Fibroblast of pulmonary artery (primary cell): ENCODE measurements around the gene OPN1SW.

Experiments used
- DNase-seq: peaks from one replicate; pipeline ENCODE4 v3.0.0-alpha.2; 2010; ENCODE audit warnings: low read depth
- H3K4me3 ChIP-seq: replicated peaks from 2 replicates; pipeline ENCODE4 v1.5.1; 2011; ENCODE audit warnings: low read depth, mild to moderate bottlenecking, control low read depth, low read length, moderate library complexity
- CTCF ChIP-seq: IDR thresholded peaks from 2 replicates; pipeline ENCODE4 v1.5.1; 2011; ENCODE audit warnings: mild to moderate bottlenecking, control low read depth, low read length, inconsistent platforms; ENCODE audit errors: missing control alignments

OPN1SW gene

DNA sequence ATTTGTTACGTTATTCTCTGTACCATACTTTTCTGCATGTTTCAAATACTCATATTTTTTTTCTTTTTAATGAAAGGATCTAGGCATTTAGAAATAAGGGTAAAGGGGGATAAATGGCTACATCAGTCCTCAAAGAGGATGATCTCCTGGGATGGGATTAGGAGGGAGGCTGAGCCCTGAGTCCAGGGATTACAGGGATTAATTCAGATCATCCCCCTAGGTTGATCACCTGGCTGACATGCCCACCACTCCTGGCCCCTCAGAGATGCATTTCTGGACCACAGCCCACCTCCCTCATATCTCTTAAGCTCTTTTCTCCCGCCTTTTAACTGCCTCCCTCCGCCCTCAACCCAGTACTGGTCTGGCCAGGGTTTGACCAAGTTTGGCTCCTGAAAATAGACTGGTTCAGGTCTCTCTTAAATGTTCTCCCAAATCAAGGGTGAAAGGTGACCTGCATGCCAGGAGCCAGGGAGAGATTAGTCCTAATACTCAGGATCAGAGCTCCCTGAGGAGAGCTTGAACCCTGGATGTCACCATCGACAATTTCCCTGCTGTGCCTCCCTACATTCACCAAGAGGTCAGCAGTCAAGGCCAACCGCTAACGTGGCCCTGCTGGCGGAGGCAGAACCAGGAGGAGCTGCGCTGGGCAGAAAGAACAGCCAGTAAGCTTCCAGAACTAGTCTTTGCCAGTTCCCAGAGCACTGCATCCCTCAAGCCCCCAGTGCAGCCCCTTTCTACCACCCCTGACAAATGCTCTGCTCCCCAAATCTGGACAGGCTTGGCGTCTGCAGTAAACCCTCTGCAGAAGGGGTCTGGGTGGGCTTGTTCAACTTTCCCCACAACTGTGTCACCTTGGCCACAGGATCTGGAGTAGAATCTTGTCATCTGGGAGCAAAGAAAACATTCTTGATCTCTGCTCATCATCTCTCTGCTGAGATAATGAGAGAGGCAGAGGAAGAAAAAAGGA, 13.1 kb upstream of the OPN1SW start:
- DNase-seq = no peak
- TF ChIP-seq CTCF = no peak
- no peak overlapping the region for H3K4me3 ChIP-seq

DNA sequence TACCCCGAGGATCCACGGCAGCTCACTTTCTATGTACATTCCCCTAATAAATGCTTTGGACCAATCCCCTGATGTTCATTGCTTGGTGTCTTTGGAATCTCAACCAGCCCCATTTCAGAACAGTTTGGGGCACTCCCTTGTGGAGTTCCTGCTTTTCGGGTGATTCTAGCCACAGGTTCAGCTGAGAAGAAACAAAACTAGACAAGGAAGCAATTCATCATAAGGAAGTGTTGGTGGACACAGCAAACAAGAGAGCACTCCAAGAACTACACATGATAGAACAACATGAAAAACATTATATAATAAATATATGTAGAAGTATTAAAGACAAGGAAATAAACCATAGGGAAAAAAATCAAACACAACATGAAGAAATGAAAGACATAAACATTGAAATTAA, 10.1 kb upstream of the OPN1SW start:
- TF ChIP-seq CTCF = no peak

DNA sequence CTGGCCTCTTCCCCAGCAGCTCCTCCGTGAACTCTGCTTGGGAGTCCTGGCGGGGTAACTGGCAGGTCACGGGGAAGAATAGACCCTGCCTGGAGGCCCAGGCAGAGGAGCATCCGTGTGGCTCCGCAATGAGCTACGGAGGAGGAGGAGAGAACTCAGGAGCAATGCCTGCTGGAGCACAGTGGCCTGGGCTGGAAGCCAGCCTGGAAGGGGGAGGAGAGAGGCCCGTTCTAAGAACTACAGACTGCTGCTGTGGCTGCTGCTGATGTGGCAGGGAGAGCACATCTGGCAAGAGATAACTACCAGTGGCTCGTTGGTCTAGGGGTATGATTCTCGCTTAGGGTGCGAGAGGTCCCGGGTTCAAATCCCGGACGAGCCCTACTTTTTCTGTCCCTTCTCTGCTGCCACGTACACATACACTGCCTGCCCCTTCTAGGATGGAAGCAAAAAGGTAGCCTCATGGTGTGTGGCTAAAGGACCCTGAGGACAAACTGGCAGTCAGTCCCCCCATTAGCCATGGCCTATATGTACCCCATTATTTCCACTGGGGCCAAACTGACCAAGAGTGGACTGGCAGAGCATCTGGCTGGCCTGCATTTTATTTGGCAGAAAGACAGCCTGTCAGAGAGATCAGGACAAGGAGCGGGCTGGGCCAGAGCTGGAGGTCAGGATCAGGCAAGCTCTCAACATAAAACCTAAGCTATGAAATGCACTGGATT, 7.7 kb upstream of the OPN1SW start:
- peak; percentile 94 for DNase-seq
- TF ChIP-seq CTCF = no peak
- H3K4me3 ChIP-seq = no peak overlapping the region

More for the DNA sequence above, 10.1 kb upstream of the OPN1SW start:
- no peak overlapping the region for H3K4me3 ChIP-seq
- no peak for DNase-seq

DNA sequence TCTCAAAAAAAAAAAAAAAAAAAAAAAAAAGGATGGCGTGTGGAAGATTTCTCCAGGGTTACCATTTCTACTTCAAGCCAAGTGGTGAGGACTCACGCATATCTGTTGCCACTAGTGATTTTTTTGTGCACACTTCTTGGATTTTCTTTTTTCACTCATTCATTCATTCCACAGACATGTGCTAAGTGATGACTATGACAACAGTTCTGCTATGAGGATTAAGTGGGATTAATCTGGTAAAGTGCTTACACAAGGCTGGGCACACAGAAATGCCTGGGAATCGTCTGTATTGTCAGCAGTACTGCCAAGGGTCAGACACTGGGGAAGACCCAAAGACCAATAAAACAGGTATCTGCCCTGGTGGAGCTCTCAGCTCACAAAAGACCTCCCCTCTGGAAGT, 6.3 kb upstream of the OPN1SW start:
- DNase-seq = no peak
- no peak overlapping the region for H3K4me3 ChIP-seq
- no peak for TF ChIP-seq CTCF

DNA sequence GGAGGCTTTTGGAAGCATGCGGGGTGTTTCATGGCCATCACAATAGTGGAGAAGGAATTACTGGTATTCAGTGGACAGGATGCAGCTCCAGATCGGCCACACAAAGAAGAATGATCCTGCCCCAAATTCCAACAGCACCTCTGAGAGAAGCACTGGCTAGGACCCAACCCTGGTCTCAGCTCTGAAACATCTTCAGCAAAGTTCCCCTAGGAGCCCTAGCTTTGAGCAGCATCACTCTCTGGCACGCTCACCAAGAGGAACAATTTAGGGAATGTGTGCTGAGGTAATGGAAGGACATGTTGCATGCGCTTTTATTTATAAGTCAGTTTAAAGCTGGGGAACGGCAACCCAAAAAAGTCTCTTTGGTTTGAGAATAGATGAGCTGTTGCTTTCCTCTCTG, 5.5 kb upstream of the OPN1SW start:
- no peak overlapping the region for H3K4me3 ChIP-seq
- peak; percentile 55 for DNase-seq
- TF ChIP-seq CTCF = no peak

GRCh38 chr7:128778946-128779345, 3.4 kb upstream of the OPN1SW start:
- DNase-seq = no peak
- H3K4me3 ChIP-seq = no peak overlapping the region
- TF ChIP-seq CTCF = no peak
